B cell (primary cell): ENCODE data around the gene RAN.

ENCODE experiments used
- CTCF ChIP-seq: fragments of 200-600 bp; IDR thresholded peaks from one replicate; pipeline ENCODE4 v1.8.0; 2022; ENCODE audit warnings: antibody characterized with exemption, mild to moderate bottlenecking
- EZH2 ChIP-seq: IDR thresholded peaks from 2 replicates; pipeline ENCODE4 v1.6.1; 2012; ENCODE audit warnings: borderline replicate concordance, low read depth, mild to moderate bottlenecking, moderate library complexity, low read length; ENCODE audit not compliant: insufficient read depth, poor library complexity, severe bottlenecking

GRCh38 chr12:130881046-130881445, 9.2 kb downstream of the RAN start:
- no peak for TF ChIP-seq CTCF
- TF ChIP-seq EZH2: no peak
